ENCODE results near the gene NOM1. TPM values are rescaled to one million over a fixed set of nuclear protein-coding genes. Genes with fewer than 3 reads are reported as not detected.

The NOM1 gene
- total RNA-seq, 4 donors from 2014 or later, result 2.6 to 26.2 (median 20.4) TPM

DNA sequence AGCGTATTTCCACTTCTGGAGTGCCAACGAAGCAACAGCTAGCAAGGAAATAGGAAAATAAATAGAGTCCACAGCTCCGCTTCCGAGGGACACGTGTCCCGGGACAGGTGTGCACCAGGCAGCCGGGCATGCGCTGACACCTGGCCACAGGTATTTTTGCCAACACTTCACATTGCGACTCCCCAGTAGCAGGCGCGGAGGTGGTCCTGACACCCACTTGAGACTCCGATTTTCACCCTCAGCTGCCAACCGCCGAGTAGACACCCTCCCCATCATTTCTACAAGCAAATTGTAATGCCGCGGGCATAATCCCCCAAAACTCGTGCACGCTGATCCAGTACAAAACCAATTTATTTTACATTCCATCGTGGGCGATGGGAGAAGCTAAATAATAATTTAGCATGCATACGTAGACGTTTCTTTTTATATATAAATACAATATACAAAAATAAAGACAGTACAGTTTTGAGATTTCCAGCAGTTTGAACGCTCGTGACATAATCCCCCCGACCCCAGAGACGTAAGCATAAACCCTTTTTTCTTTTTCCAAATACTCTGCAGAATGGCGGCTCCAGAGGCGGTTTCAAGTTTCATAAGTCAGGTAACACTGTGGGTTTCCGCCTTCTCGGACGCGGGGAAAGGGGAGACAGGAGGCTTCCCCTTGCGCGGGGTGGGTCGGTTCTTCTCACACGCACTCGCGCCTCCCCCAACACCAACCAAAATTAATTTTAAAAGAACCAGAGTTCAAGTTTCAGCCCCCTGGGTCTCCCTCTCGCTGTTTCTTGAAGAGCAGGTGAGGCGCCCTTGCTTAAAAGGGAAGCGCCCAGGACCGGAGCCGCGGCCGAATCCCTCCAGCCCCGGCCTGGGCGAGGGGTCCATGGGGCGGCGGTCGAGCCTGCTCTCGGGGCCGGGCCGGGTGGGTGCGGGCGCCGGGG is 55.3 kb downstream of the NOM1 start:
- peaks cover 4 to 20% of the 10 kb centered on the region in 2 donors for H3K4me1 ChIP-seq
- H3K4me3 ChIP-seq, result no peak overlapping the region
- peaks cover 42 to 68% of the 10 kb centered on the region in 2 donors for H3K27me3 ChIP-seq

DNA sequence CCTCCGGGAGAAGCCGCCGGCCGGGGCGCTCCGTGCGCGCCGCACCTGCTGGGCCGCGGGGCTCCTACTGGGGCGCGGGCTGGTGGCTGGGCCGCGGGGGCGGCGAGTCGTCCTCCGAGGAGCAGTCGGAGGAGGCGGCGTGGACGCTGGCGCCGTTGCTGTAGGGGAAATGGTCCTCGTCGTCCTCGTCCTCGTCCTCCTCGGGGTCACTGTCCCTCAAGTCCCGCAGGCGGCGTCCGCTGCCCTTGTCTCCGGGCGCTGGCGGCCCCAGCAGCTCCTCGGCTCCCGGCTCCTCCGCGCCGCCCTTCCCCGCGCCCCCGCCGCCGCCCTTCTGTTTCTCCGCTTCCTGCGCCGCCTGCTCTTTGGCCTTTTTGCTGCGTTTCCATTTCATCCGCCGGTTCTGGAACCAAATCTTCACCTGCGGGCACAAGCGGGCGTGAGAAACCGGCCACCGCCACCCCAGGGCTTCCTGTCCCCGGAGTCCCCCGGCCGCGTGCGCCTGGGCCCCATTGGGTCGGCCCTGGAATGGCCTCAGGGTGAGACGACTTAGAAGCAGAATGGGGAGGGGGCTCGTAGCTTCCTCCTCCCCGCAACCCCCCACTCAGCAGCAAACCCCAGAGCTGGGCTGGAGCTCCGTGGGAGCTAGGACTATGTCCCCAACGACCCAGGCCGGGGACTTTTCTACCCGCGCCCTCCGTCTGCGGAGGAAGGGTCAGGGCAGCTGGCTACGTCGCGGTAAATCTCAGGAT is 56.1 kb downstream of the NOM1 start:
- no peak overlapping the region for H3K27ac ChIP-seq
- no peak for TF ChIP-seq POLR2A (IDR thresholded peaks at IDR 0.05)
- TF ChIP-seq, protein P1, sequence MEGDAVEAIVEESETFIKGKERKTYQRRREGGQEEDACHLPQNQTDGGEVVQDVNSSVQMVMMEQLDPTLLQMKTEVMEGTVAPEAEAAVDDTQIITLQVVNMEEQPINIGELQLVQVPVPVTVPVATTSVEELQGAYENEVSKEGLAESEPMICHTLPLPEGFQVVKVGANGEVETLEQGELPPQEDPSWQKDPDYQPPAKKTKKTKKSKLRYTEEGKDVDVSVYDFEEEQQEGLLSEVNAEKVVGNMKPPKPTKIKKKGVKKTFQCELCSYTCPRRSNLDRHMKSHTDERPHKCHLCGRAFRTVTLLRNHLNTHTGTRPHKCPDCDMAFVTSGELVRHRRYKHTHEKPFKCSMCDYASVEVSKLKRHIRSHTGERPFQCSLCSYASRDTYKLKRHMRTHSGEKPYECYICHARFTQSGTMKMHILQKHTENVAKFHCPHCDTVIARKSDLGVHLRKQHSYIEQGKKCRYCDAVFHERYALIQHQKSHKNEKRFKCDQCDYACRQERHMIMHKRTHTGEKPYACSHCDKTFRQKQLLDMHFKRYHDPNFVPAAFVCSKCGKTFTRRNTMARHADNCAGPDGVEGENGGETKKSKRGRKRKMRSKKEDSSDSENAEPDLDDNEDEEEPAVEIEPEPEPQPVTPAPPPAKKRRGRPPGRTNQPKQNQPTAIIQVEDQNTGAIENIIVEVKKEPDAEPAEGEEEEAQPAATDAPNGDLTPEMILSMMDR (IDR thresholded peaks at IDR 0.05), result no peak
- no peak for DNase-seq
- no peaks in the 10 kb centered on the region for H3K9me3 ChIP-seq
- H3K36me3 ChIP-seq, result no peaks in the 10 kb centered on the region
- H3K4me1 ChIP-seq, result peaks cover under 1 to 18% of the 10 kb centered on the region in 2 donors
- peaks cover 34 to 65% of the 10 kb centered on the region in 2 donors for H3K27me3 ChIP-seq
- intact Hi-C loops (cut with DNase I; ENCODE audit: low total_unique reads), result no loop called here
- no peak overlapping the region for H3K4me3 ChIP-seq

More for the DNA sequence above, 55.3 kb downstream of the NOM1 start:
- no peak for DNase-seq
- H3K36me3 ChIP-seq, result no peaks in the 10 kb centered on the region
- intact Hi-C loops (cut with DNase I; ENCODE audit: low total_unique reads), result no loop called here
- H3K9me3 ChIP-seq, result no peaks in the 10 kb centered on the region
- no peak overlapping the region for H3K27ac ChIP-seq
- TF ChIP-seq, protein P1 (IDR thresholded peaks at IDR 0.05), result no peak
- no peak for TF ChIP-seq POLR2A (IDR thresholded peaks at IDR 0.05)

DNA sequence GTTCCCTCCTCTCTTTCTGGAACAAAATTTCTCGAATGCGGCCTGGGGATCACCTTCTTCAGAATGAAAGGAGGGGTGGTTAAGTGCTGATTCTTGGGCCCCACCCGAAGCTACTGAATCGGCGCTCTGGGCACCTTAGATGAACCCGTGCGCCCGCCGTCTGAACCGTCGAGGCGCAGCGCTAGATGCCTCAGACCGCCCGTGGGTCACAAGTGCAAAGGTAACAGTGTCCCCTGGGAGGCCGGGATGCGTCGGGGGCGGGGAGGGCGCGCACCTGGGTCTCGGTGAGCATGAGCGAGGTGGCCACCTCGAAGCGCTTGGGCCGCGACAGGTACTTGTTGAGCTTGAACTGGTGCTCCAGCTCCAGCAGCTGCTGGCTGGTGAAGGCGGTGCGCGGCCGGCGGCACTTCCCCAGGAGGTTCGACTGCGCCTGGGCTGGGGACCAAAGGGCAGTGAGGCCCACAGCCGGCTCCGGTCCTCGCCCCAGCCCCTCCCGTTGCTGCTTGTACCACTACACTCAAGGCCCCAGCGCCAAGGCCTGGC is 56.8 kb downstream of the NOM1 start:
- no peaks in the 10 kb centered on the region for H3K36me3 ChIP-seq
- H3K4me3 ChIP-seq, result no peak overlapping the region
- no peak overlapping the region for H3K27ac ChIP-seq
- peaks cover 0 to 25% of the 10 kb centered on the region in 2 donors for H3K4me1 ChIP-seq
- TF ChIP-seq, protein P1 (IDR thresholded peaks at IDR 0.05), result no peak
- TF ChIP-seq POLR2A (IDR thresholded peaks at IDR 0.05), result no peak
- no peaks in the 10 kb centered on the region for H3K9me3 ChIP-seq
- intact Hi-C loops (cut with DNase I; ENCODE audit: low total_unique reads), result no loop called here
- DNase-seq, result no peak
- H3K27me3 ChIP-seq, result peaks cover 34 to 63% of the 10 kb centered on the region in 2 donors

DNA sequence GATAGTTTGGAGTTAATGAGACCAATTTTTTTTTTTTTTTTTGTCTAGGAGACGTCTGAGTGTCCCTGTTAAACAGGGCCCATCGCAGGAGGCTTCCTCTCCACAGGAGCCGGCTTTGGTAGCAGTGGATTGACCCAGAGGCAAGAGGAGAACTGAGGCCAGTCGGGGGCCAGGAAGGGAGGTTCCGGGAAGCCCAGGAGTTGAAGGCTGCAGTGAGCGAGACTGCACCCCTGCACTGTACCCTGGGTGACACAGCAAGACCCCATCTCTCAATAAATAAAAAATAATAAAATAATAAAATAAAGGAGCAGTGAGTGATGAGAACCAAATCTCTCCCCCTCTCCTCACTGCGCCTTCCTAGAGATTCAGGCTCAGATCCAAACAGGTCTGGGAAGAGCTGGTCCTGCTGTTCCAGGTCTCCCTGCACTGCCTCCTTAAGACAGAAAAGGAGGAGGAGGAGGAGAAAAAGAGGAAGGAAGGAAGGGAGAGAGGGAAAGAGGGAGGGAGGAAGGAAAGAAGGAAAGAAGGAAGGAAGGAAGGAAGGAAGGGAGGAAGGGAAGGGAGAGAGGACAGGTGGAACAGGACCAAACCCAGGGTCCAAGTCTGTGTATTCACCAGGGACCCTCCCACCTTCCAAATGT is 57.4 kb downstream of the NOM1 start:
- Histone ChIP-seq H3K27ac (no peak overlapping the region), H3K4me3 (no peak overlapping the region), H3K4me1 (peaks cover 0 to 27% of the 10 kb centered on the region in 2 donors), H3K36me3 (no peaks in the 10 kb centered on the region), H3K9me3 (no peaks in the 10 kb centered on the region), H3K27me3 (peaks cover 32 to 63% of the 10 kb centered on the region in 2 donors)
- intact Hi-C loops (cut with DNase I; ENCODE audit: low total_unique reads), result no loop called here
- no peak for DNase-seq
- TF ChIP-seq, protein P1 (IDR thresholded peaks at IDR 0.05), result no peak

All from uterus (tissue), 4 donors.